GM23338 (cell line): ENCODE data around the gene MANEAL. TPM values are rescaled to one million over a fixed set of nuclear protein-coding genes. Genes with fewer than 3 reads are reported as not detected.

Experiments used
- ATAC-seq: fragments of 200-7000 bp; cut with Tn5 transposase; 3 replicates; pipeline ENCODE4 v1.9.1; 2020
- DNase-seq: peaks from one replicate; pipeline ENCODE4 v3.0.0-alpha.2; 2015; ENCODE audit warnings: low spot score
- H2AFZ ChIP-seq: fragments of 200-600 bp; sonication (generic); 2 replicates; pipeline ENCODE4 v1.8.0; 2016; ENCODE audit warnings: antibody characterized with exemption, mild to moderate bottlenecking, moderate library complexity
- H3F3A ChIP-seq: fragments of 200-600 bp; sonication (generic); replicated peaks from 2 replicates; pipeline ENCODE4 v1.8.0; 2017; ENCODE audit warnings: antibody characterized with exemption, mixed run types, low read depth
- H3K27ac ChIP-seq: fragments of 200-600 bp; sonication (generic); 2 replicates; pipeline ENCODE4 v1.6.1; 2016; ENCODE audit warnings: low read depth
- H3K27me3 ChIP-seq: fragments of 200-600 bp; sonication (generic); 2 replicates; pipeline ENCODE4 v1.8.0; 2016; ENCODE audit warnings: mild to moderate bottlenecking, mixed run types, moderate library complexity; ENCODE audit not compliant: insufficient read depth
- H3K36me3 ChIP-seq: fragments of 200-600 bp; sonication (generic); 2 replicates; pipeline ENCODE4 v1.8.0; 2016; ENCODE audit warnings: mild to moderate bottlenecking; ENCODE audit not compliant: insufficient read depth
- H3K4me1 ChIP-seq: fragments of 200-600 bp; sonication (generic); 2 replicates; pipeline ENCODE4 v1.8.0; 2016; ENCODE audit warnings: mild to moderate bottlenecking, moderate library complexity; ENCODE audit not compliant: insufficient read depth
- H3K4me2 ChIP-seq: fragments of 200-600 bp; sonication (generic); 2 replicates; pipeline ENCODE4 v1.7.1; 2017; ENCODE audit warnings: mixed run types
- H3K4me3 ChIP-seq: fragments of 200-600 bp; sonication (generic); 2 replicates; pipeline ENCODE4 v1.6.1; 2016; ENCODE audit warnings: mixed run types
- H3K79me2 ChIP-seq: fragments of 200-600 bp; sonication (generic); replicated peaks from 2 replicates; pipeline ENCODE4 v1.8.0; 2017; ENCODE audit warnings: mild to moderate bottlenecking; ENCODE audit not compliant: insufficient read depth
- H3K9me2 ChIP-seq: fragments of 200-600 bp; sonication (generic); 2 replicates; pipeline ENCODE4 v1.8.0; 2017; ENCODE audit not compliant: insufficient read depth
- H4K20me1 ChIP-seq: fragments of 200-600 bp; sonication (generic); replicated peaks from 2 replicates; pipeline ENCODE4 v1.8.0; 2017; ENCODE audit warnings: mild to moderate bottlenecking; ENCODE audit not compliant: insufficient read depth
- H3K27ac Mint-ChIP-seq: 2 replicates; pipeline ENCODE4 v1.8.0; 2020; ENCODE audit warnings: inconsistent platforms, mild to moderate bottlenecking, moderate library complexity, mixed read lengths
- H3K27me3 Mint-ChIP-seq: 3 replicates; pipeline ENCODE4 v1.8.0; 2022; ENCODE audit warnings: low read depth, mild to moderate bottlenecking, moderate library complexity, mixed read lengths, inconsistent platforms; ENCODE audit not compliant: insufficient read depth, poor library complexity
- H3K36me3 Mint-ChIP-seq: 3 replicates; pipeline ENCODE4 v1.8.0; 2021; ENCODE audit warnings: low read depth, mild to moderate bottlenecking, inconsistent platforms, moderate library complexity, mixed read lengths
- H3K4me1 Mint-ChIP-seq: 3 replicates; pipeline ENCODE4 v1.8.0; 2020; ENCODE audit warnings: mild to moderate bottlenecking, inconsistent platforms, mixed read lengths
- H3K4me3 Mint-ChIP-seq: 3 replicates; pipeline ENCODE4 v1.8.0; 2021; ENCODE audit warnings: moderate library complexity, mild to moderate bottlenecking, inconsistent platforms, mixed read lengths
- H3K9me3 Mint-ChIP-seq: 3 replicates; pipeline ENCODE4 v1.8.0; 2020; ENCODE audit warnings: moderate library complexity, mild to moderate bottlenecking, inconsistent platforms, mixed read lengths
- CREB1 ChIP-seq: fragments of 250-450 bp; sonication (Bioruptor Pico); IDR thresholded peaks from 2 replicates; pipeline ENCODE4 v1.5.0; 2020; ENCODE audit warnings: low read depth, mild to moderate bottlenecking, moderate library complexity
- CTCF ChIP-seq, 2 experiments: fragments of 200-600 bp in 1 of 2; sonication (generic) in 1 of 2; conservative IDR thresholded peaks; 2 replicates each; pipeline versions ENCODE4 v1.5.1 to v1.6.1; 2016 to 2017; ENCODE audit warnings: antibody characterized with exemption in 2 of 2, low read depth in 2 of 2, mild to moderate bottlenecking in 2 of 2, moderate library complexity in 1 of 2
- ETS1 ChIP-seq: IDR thresholded peaks from 2 replicates; pipeline ENCODE4 v1.6.1; 2016; ENCODE audit warnings: antibody characterized with exemption
- EZH2phosphoT487 ChIP-seq: fragments of 200-600 bp; sonication (generic); IDR thresholded peaks from one replicate; pipeline ENCODE4 v1.8.1; 2018; ENCODE audit warnings: antibody characterized with exemption; ENCODE audit not compliant: unreplicated experiment
- JUNB ChIP-seq: IDR thresholded peaks from one replicate; pipeline ENCODE4 v1.6.1; 2016; ENCODE audit warnings: antibody characterized with exemption; ENCODE audit not compliant: unreplicated experiment
- POLR2AphosphoS5 ChIP-seq: IDR thresholded peaks from 2 replicates; pipeline ENCODE4 v1.6.1; 2016; ENCODE audit warnings: antibody characterized with exemption, low read depth
- REST ChIP-seq: IDR thresholded peaks from one replicate; pipeline ENCODE4 v1.6.1; 2018; ENCODE audit warnings: antibody characterized with exemption; ENCODE audit not compliant: unreplicated experiment
- STAT1 ChIP-seq: IDR thresholded peaks from one replicate; pipeline ENCODE4 v1.6.1; 2016; ENCODE audit warnings: antibody characterized with exemption; ENCODE audit not compliant: unreplicated experiment
- ZNF114 ChIP-seq: fragments of 250-450 bp; sonication (Bioruptor Pico); IDR thresholded peaks from 2 replicates; pipeline ENCODE4 v1.5.0; 2020; ENCODE audit warnings: mild to moderate bottlenecking, moderate library complexity
- ZNF331 ChIP-seq: fragments of 250-450 bp; sonication (Bioruptor Pico); IDR thresholded peaks from 2 replicates; pipeline ENCODE4 v1.5.0; 2020; ENCODE audit warnings: low read depth, mild to moderate bottlenecking, moderate library complexity
- ZNF462 ChIP-seq: fragments of 250-450 bp; sonication (Bioruptor Pico); IDR thresholded peaks from 2 replicates; pipeline ENCODE4 v1.5.0; 2020; ENCODE audit warnings: mild to moderate bottlenecking, moderate library complexity
- polyA plus RNA-seq: library from polyadenylated mRNA; unstranded; fragments of >200 nt; fragmentation: Nextera tagmentation; extraction: Ambion mirVana; gene quantifications from 2 replicates; pipeline ENCODE4 v1.2.1, GENCODE V29; 2016
- total RNA-seq: library from RNA; depleted of rRNA; stranded (reverse); fragments of >200 nt; shearing (Covaris generic); gene quantifications from 2 replicates; pipeline ENCODE4 v1.2.3, GENCODE V29; 2014

MANEAL gene
- total and polyA plus RNA-seq, 2 experiments from 2014 or later = 2.3 to 8.1 TPM

- H2AFZ ChIP-seq = no peak overlapping the region
- no peak overlapping the region for H3K27ac ChIP-seq
- H3K36me3 ChIP-seq = no peaks in the 10 kb centered on the region
- ATAC-seq = no peak
- no peak overlapping the region for H3K4me3 ChIP-seq
- peaks cover 7% of the 10 kb centered on the region for H3K27me3 Mint-ChIP-seq
- TF ChIP-seq ETS1 = no peak
- no peak for TF ChIP-seq JUNB
- TF ChIP-seq REST = no peak
- TF ChIP-seq EZH2phosphoT487 = no peak
- TF ChIP-seq ZNF331 (CRISPR knock-in tag) = no peak
- no peak for TF ChIP-seq STAT1
- no peak for TF ChIP-seq POLR2AphosphoS5
- no peak for TF ChIP-seq ZNF114 (CRISPR knock-in tag)
- TF ChIP-seq ZNF462 (CRISPR knock-in tag) = no peak
- no peak for TF ChIP-seq CREB1 (CRISPR knock-in tag)
- TF ChIP-seq CTCF (conservative IDR thresholded peaks at IDR 0.05; ENCODE audit: low read depth in 2 of 2) = no peak
- H3F3A ChIP-seq = no peaks in the 10 kb centered on the region
- no peaks in the 10 kb centered on the region for H3K9me2 ChIP-seq
- H3K27ac Mint-ChIP-seq = no peak overlapping the region
- no peaks in the 10 kb centered on the region for H3K4me1 Mint-ChIP-seq
- DNase-seq = no peak
- H3K4me1 ChIP-seq = no peaks in the 10 kb centered on the region
- H4K20me1 ChIP-seq = no peaks in the 10 kb centered on the region
- H3K79me2 ChIP-seq = no peaks in the 10 kb centered on the region
- peaks cover 2% of the 10 kb centered on the region; the same call in 1 of the 3 replicates for H3K9me3 Mint-ChIP-seq
- no peak overlapping the region for H3K4me2 ChIP-seq
- no peak overlapping the region for H3K4me3 Mint-ChIP-seq
- no peaks in the 10 kb centered on the region for H3K27me3 ChIP-seq
- H3K36me3 Mint-ChIP-seq = no peaks in the 10 kb centered on the region
Observed at GRCh38 chr1:37776946-37777516, 16.6 kb upstream of the MANEAL start.
